ENCODE results near the gene RDM1. TPM values are rescaled to one million over a fixed set of nuclear protein-coding genes. Genes with fewer than 3 reads are reported as not detected.

RDM1 gene
- total RNA-seq, 1 experiment from 2014 or later: 11.7 TPM

DNA sequence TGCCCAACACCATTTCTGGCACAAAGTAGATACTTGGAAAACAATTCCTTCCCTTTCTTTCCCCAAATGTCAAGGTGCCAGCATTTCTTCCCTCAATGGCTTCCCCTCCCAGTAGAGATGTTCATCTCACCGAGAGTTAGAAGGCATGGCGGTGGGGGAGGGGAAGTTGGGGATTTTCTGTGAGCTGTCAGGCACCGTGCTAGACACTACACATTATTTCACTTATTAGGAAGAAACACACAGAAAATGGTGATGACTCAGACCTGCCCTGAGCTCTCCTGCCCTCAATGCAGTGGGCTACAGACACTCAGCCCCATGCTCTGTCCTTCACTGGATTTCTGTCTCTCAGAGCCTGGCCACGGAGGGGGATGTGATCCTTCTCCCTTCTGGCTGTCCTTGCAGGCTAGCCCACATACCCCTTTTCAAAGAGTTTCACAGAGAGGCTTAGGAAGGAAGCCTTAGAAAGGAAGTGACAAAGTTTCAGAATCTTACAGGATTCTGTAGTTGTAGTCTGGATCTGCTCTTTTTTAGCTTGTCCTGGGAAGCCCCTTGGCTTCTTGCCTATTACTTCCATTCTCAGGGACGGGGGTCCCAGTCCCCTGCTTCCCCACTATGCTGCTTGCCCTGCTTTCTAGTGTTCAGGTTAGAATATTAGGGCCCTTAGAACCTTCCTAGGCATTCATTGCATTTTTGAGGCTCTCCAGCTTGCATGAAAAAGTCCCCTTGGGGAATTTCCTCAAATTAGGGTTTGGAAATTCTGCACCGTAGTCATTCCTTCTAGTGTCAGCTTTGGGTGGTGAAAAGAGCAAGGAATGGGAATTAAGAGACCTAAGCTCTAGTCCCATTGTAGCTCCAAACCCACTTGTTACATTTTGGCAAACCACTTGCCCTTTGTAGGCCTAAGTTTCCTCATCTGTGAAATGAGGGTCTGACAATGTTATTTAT, 38.2 kb downstream of the RDM1 start:
- ChIA-PET POLR2A (no interaction called here), RAD21 (ENCODE audit: low non-redundant PET in 1 of 2, low total read pairs in 2 of 2, uncharacterized antibody in 2 of 2, unreplicated experiment in 2 of 2) (no interaction called here), CTCF (no interaction called here)
- no peak overlapping the region for H3K27ac ChIP-seq (ENCODE audit: low read depth, low read length)
- H3K9ac ChIP-seq (ENCODE audit: low read length): no peak overlapping the region
- no peaks in the 10 kb centered on the region for H3K36me3 ChIP-seq (ENCODE audit: control insufficient read depth in 1 of 2, insufficient read depth in 2 of 2, low read length in 2 of 2)
- no peak for ATAC-seq
- H4K20me1 ChIP-seq (ENCODE audit: insufficient read depth): no peaks in the 10 kb centered on the region
- no peak overlapping the region for H3K4me2 ChIP-seq (ENCODE audit: low read length)
- no TSS peak for BruUV-seq (replicated peaks)
- no peak overlapping the region for H3K4me3 ChIP-seq (replicated peaks in 1 of 2; ENCODE audit: low read depth in 1 of 2, low read length in 2 of 2)
- no peak overlapping the region for H2AFZ ChIP-seq (ENCODE audit: low read depth, low read length, poor library complexity, severe bottlenecking)
- H3K9me2 ChIP-seq (ENCODE audit: insufficient read depth): no peaks in the 10 kb centered on the region
- H3K27me3 ChIP-seq (ENCODE audit: insufficient read depth, low read length): no peaks in the 10 kb centered on the region
- H3K79me2 ChIP-seq (ENCODE audit: insufficient read depth, low read length): no peaks in the 10 kb centered on the region
- no peak for TF ChIP-seq RAD21 (IDR thresholded peaks at IDR 0.05; ENCODE audit: low read depth)
- TF ChIP-seq TCF7L2 (IDR thresholded peaks at IDR 0.05; ENCODE audit: borderline replicate concordance, extremely low read depth, insufficient read depth, insufficient read length): no peak
- no peak for TF ChIP-seq JUND (IDR thresholded peaks at IDR 0.05)
- TF ChIP-seq SIN3A (IDR thresholded peaks at IDR 0.05; ENCODE audit: low read depth): no peak
- TF ChIP-seq, protein P1, sequence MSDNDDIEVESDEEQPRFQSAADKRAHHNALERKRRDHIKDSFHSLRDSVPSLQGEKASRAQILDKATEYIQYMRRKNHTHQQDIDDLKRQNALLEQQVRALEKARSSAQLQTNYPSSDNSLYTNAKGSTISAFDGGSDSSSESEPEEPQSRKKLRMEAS (IDR thresholded peaks at IDR 0.05): no peak
- no peak for TF ChIP-seq ELF1 (IDR thresholded peaks at IDR 0.05; ENCODE audit: borderline replicate concordance, low read depth)
- TF ChIP-seq POLR2A (IDR thresholded peaks at IDR 0.05; ENCODE audit: borderline replicate concordance, extremely low read depth, insufficient read depth, insufficient read length): no peak
- no peak for TF ChIP-seq EZH2 (IDR thresholded peaks at IDR 0.05)
- TF ChIP-seq POLR2AphosphoS5 (IDR thresholded peaks at IDR 0.05; ENCODE audit: low read depth, low read length): no peak
- no peak for TF ChIP-seq EGR1 (IDR thresholded peaks at IDR 0.05; ENCODE audit: low read depth)
- TF ChIP-seq ATF3 (IDR thresholded peaks at IDR 0.05): no peak
- TF ChIP-seq ZNF274 (IDR thresholded peaks at IDR 0.05; ENCODE audit: low read depth, low read length): no peak
- TF ChIP-seq SRF (IDR thresholded peaks at IDR 0.05; ENCODE audit: low read depth): no peak
- TF ChIP-seq EZH2phosphoT487 (IDR thresholded peaks at IDR 0.05; ENCODE audit: borderline replicate concordance): no peak
- no peak for TF ChIP-seq ZBTB33 (IDR thresholded peaks at IDR 0.05; ENCODE audit: extremely low read depth, insufficient replicate concordance, low read length)
- TF ChIP-seq YY1 (IDR thresholded peaks at IDR 0.05; ENCODE audit: extremely low read depth, insufficient replicate concordance, low read depth, low read length): no peak
- TF ChIP-seq, protein P2, sequence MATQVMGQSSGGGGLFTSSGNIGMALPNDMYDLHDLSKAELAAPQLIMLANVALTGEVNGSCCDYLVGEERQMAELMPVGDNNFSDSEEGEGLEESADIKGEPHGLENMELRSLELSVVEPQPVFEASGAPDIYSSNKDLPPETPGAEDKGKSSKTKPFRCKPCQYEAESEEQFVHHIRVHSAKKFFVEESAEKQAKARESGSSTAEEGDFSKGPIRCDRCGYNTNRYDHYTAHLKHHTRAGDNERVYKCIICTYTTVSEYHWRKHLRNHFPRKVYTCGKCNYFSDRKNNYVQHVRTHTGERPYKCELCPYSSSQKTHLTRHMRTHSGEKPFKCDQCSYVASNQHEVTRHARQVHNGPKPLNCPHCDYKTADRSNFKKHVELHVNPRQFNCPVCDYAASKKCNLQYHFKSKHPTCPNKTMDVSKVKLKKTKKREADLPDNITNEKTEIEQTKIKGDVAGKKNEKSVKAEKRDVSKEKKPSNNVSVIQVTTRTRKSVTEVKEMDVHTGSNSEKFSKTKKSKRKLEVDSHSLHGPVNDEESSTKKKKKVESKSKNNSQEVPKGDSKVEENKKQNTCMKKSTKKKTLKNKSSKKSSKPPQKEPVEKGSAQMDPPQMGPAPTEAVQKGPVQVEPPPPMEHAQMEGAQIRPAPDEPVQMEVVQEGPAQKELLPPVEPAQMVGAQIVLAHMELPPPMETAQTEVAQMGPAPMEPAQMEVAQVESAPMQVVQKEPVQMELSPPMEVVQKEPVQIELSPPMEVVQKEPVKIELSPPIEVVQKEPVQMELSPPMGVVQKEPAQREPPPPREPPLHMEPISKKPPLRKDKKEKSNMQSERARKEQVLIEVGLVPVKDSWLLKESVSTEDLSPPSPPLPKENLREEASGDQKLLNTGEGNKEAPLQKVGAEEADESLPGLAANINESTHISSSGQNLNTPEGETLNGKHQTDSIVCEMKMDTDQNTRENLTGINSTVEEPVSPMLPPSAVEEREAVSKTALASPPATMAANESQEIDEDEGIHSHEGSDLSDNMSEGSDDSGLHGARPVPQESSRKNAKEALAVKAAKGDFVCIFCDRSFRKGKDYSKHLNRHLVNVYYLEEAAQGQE (IDR thresholded peaks at IDR 0.05; ENCODE audit: low read depth): no peak
- TF ChIP-seq CEBPB (IDR thresholded peaks at IDR 0.05; ENCODE audit: low read depth): no peak
- no peak for DNase-seq (ENCODE audit: low read depth, low spot score)
- H3K4me1 ChIP-seq (ENCODE audit: control insufficient read depth in 1 of 2, insufficient read depth in 2 of 2, low read length in 2 of 2): no peaks in the 10 kb centered on the region
- no peaks in the 10 kb centered on the region for H3K9me3 ChIP-seq (ENCODE audit: control insufficient read depth in 1 of 2, insufficient read depth in 1 of 2, low read depth in 1 of 2, low read length in 2 of 2)
- intact Hi-C loops (cut with micrococcal nuclease): no loop called here
